Measurements from ENCODE around the gene MAPK11.
A peak's percentile ranks its signal among the peaks of the same experiment; 100 is the strongest.

Gene MAPK11

DNA sequence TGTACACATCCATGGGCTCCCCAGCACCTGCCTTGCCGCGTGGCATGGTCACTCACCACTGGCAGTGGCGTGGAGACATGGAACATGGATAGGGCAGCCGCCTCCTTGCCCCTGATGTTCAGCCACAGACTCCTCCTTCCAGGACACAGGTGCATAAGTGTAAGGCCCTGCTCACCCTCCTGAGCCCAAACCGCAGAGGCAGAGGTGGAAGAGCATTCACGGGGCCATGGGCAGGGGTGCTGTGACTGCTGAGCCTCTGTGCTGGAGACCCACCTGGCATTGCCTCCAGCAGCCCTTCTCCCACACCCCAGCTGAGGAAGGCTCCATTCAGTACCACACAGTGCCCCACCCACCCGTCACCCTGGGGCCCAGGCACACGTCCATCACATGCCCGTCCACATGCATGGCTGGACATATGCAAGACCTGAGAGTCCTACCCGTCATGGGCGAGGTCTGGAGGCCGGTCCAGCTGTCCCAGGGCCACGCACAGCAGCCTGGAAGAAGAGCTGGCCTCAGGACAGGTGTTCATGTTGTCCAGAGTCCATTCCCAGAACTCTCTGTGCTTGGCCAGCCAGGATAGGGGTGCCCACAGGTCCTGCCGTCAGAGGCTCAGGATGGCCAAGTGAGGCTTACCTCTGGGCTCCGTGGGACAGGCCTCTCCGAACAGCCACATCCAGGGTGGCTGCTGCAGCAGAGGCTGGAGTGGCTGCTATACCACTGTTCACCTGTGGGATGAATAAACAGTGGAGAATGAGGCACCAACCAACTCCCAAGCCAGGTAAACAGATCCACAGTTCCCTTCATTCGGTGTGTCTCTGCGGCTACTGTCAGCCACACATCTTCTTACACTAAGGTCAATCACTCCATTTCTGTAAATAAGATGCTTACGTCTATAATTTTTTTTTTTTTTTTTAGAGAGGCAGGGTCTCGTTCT, 23.7 kb downstream of the MAPK11 start:
- no peak for DNase-seq

DNA sequence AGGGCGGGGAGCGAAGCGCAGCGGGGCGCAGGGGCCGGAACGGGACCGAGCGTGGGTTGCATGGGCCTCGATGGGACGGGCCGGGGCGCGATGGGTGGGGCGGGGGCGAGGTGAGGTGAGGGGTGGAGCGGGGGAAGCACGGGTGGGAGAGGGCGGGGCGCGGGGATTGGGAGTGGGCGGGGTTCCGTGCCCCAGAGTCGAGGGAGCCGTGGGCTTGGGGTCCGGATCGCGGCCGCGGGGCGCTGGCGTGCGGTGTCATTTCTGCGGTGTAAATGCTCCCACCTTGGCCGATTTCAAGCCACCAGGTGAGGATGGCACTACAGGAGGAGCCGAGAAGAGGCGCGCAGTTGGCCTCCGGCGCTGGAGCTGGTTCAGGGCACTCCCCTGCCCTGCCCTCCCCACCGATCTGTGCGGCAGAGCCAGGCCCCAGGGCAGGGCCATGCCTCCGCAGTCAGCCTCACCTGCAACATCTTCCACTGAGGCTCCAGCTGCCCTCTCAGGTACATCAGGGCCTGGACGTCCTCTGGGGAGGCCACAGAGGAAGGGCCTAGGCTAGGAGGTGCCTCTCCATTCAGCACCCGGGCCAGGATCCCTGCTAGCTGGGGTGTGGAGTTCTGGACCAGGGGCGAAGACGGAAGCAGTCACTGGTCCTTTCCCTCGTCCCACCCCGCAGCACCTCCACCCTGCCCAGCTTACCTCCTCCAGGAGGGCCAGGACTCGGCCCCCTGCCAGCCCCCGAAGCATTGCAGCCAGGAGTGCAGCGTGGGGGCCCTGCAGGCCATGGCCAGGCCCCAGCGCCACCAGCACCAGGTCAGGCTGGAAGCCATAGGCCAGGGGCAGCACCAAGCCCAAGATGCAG, 24.7 kb downstream of the MAPK11 start:
- no peak for DNase-seq

DNA sequence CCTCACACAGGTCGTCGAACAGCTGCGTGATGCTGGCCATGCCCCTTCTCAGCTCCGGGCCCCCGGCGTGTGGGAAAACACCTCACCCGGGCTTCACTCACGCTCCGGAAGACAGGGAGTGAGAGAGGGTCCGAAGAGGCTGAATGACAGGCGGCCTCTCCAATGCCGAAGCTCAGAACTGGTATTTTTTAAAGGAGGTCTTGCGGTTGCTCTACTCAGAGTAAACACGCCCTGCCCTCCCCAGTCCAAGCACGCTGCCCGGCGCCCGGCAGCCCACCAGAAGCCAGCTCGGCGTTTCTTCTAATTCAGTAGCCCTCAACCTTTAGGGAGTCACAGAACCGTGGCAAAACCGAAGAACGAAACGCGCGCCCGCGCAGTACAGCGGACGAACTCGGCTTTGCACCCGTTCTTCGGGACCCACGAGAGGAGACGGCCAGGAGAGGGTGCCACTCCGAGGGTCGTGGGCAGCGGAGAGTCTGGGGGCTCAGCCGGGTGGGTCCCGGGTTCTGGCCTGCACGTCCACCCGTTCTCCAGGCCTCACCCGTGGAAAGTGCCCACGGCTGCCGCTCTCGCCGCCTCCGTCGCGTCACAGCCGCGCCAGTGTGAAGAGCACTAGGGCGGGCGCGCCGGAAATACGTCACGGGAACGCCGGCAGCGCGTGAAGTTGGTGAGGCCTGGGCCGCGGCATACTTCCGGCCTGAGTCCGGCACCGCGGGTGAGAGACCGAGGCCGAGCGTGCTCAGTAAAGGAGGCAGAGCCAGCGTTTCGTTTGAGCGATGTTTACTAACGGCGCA, 25.6 kb downstream of the MAPK11 start, which contains the start of gene TUBGCP6:
TUBGCP6 (minus strand) TSS at position 604 of the 794 bp plus-strand sequence; CDS start at position 40, 564 bp downstream.
- peak; percentile 94 for DNase-seq

DNA sequence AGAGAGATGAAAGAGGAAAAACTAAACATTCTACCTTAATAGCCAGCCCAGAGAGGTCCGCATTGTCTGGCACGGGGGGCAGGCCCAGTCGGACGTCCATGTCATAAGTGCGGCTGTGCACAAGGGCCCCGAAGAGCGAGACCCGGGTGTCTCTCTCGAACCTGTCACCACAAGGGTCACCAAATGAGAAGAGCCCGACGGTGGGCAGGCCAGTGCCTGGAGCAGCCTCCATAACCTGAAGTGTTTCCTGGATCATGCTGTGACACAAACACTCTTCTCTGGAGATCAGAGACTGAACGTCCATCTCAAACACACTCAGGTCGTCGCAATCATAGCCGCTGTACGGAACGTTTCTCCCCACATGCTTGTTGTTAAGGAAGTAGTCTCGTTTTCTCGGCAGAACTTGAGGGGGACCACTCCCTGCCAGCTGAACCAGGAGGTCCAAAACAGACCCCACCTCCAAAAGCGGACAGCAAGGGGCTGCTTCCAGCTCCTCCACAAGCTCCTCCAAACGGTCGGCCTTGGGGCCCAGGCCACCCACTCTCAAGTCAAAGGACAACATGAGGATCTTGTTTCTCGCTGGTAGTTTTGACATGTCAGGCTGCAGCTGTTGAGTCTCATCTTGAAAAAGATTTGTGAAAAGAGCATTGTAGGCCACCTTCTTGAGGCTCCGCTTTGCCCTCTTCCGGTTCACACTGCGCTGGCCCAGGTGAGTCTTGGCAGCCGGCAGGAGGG, 26.3 kb downstream of the MAPK11 start:
- DNase-seq = no peak

DNA sequence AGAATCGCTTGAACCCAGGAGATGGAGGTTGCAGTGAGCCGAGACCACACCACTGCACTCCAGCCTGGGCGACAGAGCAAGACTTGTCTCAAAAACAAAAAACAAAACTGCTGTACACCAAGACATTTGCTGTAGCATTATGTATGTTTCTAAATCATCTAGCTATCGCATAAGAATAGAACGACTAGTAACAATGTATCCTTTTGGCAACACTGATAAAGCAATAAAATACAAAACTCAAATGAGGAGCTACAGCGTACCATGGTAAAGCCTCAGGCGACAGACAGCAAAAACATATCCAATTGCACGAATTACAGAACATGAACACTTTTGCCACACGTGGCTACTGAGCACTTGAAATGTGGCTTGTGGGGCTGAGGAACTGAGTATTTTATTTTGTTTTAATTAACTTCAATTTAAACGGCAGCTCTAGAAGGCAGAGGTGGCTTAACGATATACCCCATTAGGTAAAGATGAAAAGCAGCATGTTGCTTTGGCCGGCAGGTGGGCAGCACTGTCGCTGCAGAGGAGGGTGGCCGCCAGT, 27.7 kb downstream of the MAPK11 start:
- no peak for DNase-seq

DNA sequence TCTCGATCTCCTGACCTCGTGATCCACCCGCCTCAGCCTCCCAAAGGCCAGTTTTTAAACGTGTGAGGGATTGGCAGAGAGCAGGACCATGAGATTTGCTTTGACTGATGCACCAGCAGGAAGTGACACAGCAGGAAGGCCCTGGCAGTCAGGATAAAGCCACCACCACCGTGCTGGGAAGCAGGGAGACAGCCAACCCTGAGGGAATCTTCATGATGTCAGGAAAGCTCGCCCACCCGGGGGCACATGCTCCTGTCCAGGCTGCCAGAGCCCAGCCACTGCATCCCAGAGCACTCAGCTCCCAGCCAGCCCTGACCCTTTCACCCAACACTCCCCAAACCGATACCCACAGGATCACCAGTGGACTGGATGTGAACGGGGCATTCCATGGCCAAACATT, 31.4 kb downstream of the MAPK11 start:
- no peak for DNase-seq

DNA sequence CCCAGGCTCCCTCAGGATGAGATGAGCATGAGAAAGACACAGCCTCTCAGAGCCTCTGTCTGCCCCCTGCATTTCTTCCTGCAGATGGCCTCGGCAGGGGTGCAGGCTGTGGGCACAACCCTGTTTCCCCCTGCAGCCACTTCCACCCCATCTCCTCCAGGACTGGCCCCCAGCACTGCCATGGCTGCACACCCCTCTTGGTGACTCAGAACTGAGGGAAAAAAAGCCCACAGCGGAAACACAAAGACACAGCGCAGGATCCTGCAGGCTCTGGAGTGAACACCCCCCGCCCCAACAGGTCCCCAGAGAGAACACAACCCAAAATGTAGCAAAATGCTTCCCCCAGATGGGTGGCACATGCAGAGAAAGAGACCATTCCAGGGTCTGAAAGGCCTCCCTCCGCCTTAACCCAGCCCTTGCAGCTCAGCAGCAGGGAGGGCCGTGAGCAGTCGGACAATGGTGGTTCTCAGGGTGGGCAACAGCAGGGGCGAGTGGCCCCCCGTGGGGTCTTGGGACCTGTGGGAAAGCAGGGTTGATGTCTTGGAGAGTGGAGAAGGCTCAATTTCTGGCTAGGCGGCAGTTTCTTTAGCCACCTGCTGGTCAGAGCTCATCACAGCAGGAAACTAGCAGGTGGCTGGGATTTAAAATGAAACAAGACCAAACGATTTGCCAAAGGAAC, 33.3 kb downstream of the MAPK11 start:
- DNase-seq = no peak

DNA sequence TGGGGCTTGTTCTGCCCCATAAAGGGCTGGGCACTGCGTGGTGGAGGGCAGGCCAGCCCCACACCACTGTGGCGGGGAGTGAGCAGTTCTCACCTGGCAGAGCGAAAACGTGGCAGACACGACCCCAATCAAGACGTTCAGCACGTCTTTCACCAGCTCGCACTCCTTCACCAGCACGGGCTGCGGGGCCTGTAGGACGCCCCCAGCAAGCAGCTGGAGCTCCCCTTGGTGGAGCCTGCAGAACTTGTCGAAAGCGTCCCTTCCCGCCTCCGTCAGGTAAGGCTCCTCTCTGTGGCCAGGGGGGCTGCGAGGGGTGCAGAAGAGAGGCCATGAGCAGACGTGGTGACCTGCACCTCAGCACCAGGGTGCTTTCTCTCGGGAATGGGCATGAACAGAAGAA, 37.0 kb downstream of the MAPK11 start:
- DNase-seq = no peak

DNA sequence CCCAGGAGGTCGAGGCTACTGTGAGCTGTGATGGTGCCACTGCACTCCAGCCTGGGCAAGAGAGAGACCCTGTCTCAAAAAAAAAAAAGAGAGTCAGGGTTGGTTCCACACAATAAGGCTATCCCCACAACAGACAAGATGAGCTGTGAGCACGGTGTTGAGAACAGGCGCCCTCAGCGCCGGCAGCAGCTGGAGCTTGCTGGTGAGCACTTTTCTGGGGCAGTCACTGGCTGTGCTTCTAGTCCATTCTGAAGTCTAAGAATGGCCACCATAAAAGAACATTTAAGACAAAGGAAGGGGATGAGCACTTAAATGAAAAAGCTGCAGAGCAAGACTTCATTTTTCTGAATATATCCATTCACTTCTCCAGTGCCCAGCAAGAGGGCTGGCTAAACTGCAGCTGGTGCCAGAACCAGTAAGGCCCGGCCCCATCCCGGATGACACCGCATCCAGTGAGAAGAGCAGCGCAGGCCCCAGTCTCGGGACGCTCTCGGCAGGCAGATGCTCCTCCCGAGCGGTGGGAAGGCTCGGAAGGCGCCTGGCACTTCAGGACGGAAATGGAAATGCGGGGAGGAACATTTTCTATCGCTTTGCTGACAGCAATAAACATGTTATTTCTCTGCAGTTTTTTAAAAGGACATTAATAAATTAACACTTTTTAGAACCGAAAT, 37.6 kb downstream of the MAPK11 start:
- DNase-seq = no peak

DNA sequence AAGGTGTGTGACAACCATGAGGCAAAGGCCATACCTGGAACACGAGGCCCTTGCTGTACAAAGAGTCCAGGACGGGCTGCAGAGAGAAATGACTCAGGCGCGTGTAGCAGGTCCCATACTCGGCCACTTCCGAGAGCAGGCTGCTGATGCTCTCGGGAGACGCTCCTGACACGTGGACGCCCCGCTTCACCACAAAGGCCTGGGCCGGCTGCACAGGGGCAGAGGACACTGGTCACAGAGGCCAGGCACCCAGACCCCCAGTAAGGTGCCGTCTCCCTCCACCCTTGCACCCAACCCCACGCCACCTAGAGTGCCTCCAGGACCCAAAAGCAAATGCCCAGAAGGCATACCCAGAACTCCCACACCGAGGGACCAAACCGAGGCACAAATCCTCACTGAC, 40.8 kb downstream of the MAPK11 start:
- no peak for DNase-seq

DNA sequence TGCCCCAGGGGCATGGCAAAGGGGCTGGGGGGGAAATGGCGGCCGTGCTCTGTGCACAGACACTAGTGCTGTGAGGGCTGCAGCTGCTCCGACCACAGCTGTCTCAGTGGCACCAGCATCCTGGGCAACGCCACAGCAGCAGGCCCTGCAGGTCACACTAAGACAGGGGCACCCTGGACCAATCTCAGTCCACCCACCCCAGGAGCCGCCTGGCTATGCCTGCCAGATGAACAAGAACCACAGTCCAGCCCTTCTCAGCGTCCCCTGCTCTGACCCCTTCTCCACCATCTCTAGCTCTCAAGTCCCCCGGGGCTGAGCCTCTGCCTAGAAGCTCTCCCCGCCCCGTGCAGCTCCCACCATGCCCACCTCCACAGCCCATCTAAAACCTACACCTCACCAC, 41.8 kb downstream of the MAPK11 start:
- no peak for DNase-seq

DNA sequence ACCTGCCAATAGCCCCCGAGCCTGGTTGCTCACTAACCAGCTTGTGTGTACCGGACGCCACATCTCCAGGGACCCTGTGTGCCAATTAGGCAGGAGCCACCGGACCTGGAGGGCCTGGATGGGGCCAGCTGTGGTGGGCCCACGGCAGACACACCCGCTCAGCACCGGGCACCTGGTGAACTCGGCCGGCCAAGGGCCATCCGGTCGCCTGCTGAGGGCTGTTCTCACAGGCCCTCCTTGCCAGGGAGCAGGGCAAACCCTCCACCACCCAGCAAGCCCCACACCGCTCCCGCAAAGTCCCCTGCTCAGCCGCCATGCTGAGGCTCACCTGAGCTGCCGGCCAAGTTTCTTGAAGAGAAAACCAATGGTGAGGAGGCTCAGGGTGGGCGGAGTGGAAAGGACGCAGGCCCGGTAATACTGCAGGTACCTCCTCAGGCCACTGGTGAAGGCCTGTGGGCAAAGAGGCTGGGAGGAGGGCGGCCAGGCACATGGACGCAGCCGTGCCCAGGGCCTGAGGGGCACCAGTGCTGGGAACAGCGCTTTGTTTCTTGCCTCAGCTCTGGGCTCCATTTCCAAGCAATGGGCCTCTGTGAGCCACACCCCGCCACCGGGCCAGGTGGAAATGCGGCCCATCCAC, 42.5 kb downstream of the MAPK11 start:
- DNase-seq = no peak

DNA sequence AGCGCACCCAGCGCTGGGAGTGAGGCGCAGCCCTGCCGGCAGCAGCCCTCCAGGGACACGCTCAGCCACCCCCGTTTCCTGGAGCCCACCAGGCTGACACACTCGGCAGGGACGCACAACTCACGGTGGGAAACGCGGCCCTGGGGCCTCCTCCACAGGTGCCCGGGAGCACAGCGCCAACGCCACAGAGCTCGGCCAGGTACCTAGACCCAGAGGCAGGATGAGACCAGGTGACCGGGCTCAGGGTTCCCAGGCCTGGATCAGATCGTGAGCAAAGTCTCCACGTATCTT, 43.4 kb downstream of the MAPK11 start:
- no peak for DNase-seq

DNA sequence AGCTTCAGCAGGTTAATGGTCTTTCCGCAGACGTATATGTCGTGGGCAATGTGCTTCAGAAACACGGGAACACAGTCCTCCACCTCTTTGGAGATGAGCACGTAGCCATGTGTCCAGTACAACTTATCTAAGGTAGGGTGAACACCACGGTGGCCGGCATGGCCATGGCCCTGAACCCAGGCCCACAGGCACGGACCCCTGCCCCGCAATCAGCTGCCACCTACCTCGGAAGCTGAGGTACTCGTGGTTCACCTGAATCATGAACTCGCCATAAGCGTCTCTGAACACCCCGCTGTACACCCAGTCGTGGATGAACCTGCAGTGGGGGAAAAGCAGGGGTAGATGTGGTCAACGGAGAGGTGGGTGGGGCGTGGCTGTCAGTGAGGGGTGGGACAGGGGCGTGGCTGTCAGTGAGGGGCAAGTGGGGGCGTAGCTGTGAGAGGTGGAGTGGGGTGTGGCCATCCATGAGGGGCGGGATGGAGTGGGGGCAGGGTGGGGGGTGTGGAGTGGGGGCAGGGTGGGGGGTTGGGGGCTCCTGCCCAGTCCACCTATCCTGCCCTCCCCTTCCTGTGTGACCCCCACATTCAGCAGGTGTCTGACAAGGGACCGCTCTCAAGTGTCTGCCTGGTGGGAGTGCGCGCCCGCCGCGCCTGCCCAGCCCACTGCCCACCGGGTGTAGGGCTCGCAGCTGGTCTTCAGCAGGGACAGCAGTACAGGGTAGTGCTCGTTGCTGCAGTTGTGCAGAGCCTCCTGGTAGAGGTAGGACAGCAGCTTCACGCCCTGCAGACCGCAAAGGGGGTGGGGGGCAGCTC, 43.9 kb downstream of the MAPK11 start:
- no peak for DNase-seq

DNA sequence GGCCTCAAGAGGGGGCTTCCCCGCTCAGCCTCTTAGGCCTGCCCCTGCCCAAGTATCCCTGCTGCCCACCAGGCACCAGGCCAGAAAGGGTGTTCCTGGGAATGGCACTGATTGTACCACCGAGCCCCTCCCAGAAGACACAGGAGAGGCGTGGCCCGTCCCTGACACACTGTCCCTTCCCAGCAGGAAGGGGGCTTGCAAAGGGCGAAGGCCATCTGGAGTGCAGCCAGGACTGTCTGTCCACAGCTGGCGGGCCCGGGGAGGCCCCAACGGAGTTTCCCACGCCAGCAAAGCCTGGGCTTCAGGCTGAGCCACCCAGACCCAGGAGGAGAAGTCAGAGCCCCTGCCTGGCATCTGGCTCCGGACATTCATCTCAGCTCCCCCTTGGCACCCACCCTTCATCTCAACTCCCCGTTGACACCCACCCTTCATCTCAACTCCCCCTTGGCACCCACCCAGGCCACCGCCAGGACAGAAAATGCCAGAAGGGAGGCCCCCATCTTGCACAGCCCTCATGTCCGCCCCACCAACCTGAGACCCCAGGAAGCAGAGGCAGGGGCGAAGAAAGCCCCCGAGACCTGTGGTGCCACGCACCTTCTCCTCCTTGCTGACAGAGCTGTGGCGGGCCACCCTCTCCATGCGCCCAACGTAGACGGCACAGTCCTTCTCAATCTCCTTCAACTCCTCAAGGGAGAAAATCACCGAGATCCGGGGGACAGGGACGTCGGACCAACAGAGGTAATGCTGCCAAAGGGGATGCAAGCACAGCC, 44.8 kb downstream of the MAPK11 start:
- DNase-seq = no peak

DNA sequence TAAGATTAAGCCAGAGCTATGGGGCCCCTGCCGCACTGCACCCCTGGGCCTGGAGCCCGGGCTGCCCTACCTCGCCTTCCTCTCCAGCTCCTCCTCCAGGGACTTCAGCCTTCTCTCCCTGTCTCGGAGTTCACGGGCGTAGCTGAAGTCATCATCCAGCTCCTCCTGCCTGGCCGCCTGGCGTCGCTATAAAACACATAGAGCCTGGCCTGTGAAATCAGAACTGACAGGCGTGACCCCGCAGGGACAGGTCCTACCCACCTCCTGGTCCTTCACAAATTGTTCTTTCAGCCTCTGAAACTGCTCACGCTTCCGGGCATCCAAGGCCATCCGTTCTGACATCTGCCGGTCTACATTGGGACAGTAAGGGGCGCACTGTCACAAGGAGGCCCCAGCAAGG, 46.1 kb downstream of the MAPK11 start:
- peak; percentile 40 for DNase-seq

DNA sequence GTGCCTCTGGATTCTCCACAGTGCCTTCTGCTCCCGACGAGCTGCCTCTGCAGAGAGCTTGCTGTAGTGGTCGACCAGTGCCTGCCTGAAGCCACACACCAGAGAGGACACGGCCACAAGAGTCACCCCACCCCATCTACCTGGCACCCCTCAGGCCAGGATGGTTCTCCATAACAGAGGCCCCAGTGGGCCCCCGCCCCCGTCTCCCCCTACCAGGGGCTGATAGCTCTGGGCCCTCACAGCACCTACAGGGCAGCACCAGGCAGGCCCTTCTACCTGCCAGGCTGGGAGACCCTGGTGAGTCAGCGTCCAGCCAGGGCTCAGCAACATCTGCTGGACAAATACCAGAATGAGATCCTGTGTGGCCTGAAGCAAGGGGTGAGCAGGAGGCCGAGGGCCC, 47.7 kb downstream of the MAPK11 start:
- peak; percentile 54 for DNase-seq

DNA sequence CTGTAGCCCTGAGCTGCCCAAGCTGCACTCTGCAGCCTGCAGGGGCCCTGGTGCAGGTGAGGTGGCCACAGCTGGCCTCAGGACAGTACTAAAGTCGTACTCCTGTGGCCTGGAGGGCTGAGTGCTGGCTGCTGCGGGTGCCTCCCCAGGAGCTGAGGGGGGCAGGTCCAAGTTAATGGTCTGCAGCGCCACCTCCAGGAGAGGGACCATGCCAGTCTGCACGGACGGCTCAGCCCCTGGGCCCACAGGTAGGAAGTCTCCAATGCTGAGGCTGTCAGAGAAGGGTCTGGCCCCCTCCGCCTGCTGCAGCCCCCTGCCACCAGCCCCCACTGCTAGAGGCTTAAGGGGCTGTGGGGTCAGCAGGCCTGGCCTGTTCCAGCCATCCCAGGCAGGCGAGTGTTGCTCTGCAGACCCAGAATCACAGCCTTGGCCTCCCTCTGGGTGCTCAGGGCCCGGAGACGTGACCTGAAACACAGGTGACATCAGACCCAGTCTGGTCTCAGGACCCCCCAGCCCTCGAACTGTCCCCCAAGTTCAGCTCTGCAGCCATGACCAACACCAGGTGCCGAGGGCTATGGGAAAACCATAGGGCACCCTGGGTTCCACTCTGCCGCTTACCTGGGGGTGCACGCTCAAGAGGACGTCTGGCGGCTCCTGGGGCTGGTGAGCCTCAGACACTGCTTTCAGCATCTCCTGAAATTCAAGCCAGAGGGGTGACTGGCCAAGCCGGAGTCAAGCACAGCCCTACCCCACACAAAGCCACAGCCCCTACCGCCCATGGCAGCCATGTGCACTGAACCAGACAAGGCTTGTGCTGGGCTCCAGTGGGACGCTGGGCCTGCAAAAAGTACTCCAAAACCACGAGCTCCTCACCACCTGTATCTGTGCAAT, 48.5 kb downstream of the MAPK11 start:
- DNase-seq = peak; percentile 51

All from islet precursor cell (in vitro differentiated cells).